Measurements from ENCODE around the gene SIPA1L3.

DNA sequence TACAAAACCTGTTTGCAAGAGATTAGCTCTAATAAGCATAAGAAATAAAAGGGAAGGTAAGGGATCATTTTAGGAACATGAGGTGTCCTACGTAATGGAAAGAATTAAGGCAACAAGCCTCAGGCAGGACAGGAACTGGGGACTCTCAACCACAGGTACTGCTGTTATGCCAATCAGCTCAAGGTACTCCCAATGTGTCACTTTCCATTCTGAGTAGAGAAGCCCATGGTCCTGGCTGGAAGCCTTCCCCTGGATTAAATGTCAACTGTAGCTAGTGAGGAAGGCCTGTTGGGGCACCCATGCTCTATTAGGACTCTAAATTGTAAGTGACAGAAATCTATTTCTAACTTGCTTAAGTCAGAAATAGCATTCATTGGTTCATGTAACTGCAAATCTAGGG is 182.4 kb downstream of the SIPA1L3 start:
- TF ChIP-seq, protein P1, sequence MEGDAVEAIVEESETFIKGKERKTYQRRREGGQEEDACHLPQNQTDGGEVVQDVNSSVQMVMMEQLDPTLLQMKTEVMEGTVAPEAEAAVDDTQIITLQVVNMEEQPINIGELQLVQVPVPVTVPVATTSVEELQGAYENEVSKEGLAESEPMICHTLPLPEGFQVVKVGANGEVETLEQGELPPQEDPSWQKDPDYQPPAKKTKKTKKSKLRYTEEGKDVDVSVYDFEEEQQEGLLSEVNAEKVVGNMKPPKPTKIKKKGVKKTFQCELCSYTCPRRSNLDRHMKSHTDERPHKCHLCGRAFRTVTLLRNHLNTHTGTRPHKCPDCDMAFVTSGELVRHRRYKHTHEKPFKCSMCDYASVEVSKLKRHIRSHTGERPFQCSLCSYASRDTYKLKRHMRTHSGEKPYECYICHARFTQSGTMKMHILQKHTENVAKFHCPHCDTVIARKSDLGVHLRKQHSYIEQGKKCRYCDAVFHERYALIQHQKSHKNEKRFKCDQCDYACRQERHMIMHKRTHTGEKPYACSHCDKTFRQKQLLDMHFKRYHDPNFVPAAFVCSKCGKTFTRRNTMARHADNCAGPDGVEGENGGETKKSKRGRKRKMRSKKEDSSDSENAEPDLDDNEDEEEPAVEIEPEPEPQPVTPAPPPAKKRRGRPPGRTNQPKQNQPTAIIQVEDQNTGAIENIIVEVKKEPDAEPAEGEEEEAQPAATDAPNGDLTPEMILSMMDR (IDR thresholded peaks at IDR 0.05; ENCODE audit: low read depth, low read length), result no peak
- TF ChIP-seq EZH2phosphoT487 (IDR thresholded peaks at IDR 0.05; ENCODE audit: low read depth), result no peak

Measured in OCI-LY3 (cell line).